IMR-90 (cell line): Measurements from ENCODE around the gene TMEM248.

Experiments
- CHD1 ChIP-seq: IDR thresholded peaks from 2 replicates; pipeline ENCODE4 v1.6.1; 2012; ENCODE audit warnings: low read depth, low read length, improper control_type of control experiment
- POLR2A ChIP-seq: IDR thresholded peaks from 2 replicates; pipeline ENCODE4 v1.6.1; 2012; ENCODE audit warnings: mild to moderate bottlenecking, low read depth, low read length
- TF ChIP-seq, protein P1 (sequence below): fragments of 150-350 bp; IDR thresholded peaks from 2 replicates; pipeline ENCODE4 v1.6.1; 2017; ENCODE audit warnings: mild to moderate bottlenecking, antibody characterized with exemption, low read length, low read depth
- TF ChIP-seq, protein P2 (sequence below): conservative IDR thresholded peaks from 2 replicates; pipeline ENCODE4 v1.5.1; 2012; ENCODE audit warnings: mild to moderate bottlenecking, low read depth, low read length, improper control_type of control experiment

DNA sequence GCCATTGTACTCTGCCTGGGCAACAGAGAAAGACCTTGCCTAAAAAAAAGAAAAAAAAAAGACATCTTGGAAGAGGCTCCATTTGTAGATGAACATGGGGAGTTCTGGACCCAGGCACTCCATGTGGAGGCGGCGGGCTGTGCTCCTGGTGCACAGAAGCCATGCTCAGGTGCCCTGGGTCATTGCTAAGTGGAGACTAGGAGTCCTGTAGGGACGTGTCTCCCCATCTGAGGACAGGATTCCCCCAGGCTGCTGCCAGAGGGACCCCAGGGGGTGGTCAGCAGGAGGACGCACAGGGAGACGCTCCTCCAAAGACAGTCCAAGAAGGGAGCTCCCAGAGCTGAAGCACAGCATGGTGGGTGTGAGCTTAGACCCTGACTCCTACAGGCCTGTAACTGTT, 40.1 kb downstream of the TMEM248 start:
- TF ChIP-seq, protein P1, sequence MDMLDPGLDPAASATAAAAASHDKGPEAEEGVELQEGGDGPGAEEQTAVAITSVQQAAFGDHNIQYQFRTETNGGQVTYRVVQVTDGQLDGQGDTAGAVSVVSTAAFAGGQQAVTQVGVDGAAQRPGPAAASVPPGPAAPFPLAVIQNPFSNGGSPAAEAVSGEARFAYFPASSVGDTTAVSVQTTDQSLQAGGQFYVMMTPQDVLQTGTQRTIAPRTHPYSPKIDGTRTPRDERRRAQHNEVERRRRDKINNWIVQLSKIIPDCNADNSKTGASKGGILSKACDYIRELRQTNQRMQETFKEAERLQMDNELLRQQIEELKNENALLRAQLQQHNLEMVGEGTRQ, result no peak
- TF ChIP-seq, protein P2, sequence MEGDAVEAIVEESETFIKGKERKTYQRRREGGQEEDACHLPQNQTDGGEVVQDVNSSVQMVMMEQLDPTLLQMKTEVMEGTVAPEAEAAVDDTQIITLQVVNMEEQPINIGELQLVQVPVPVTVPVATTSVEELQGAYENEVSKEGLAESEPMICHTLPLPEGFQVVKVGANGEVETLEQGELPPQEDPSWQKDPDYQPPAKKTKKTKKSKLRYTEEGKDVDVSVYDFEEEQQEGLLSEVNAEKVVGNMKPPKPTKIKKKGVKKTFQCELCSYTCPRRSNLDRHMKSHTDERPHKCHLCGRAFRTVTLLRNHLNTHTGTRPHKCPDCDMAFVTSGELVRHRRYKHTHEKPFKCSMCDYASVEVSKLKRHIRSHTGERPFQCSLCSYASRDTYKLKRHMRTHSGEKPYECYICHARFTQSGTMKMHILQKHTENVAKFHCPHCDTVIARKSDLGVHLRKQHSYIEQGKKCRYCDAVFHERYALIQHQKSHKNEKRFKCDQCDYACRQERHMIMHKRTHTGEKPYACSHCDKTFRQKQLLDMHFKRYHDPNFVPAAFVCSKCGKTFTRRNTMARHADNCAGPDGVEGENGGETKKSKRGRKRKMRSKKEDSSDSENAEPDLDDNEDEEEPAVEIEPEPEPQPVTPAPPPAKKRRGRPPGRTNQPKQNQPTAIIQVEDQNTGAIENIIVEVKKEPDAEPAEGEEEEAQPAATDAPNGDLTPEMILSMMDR, result no peak
- TF ChIP-seq POLR2A, result no peak
- TF ChIP-seq CHD1, result no peak
